HepG2 (cell line): ENCODE data around the gene GSG1.

Experiments
- ASH2L ChIP-seq: fragments of 300-600, 200-600 bp; sonication (generic); IDR thresholded peaks from 2 replicates; pipeline ENCODE4 v1.7.0; 2017; ENCODE audit warnings: low read depth, mild to moderate bottlenecking, moderate library complexity, mixed read lengths, low read length; ENCODE audit not compliant: insufficient read length
- FOXM1 ChIP-seq: sonication (generic); formaldehyde crosslinking; IDR thresholded peaks from 2 replicates; pipeline ENCODE4 v1.5.0; 2020; ENCODE audit warnings: missing genetic modification reagents
- GTF2F1 ChIP-seq: fragments of 150-350 bp; IDR thresholded peaks from 2 replicates; pipeline ENCODE4 v1.6.1; 2014; ENCODE audit warnings: low read length
- KDM1A ChIP-seq: IDR thresholded peaks from 2 replicates; pipeline ENCODE4 v1.6.1; 2016; ENCODE audit warnings: missing compliant biosample characterization
- SIN3A ChIP-seq: IDR thresholded peaks from 2 replicates; pipeline ENCODE4 v1.6.1; 2011; ENCODE audit warnings: low read depth, mild to moderate bottlenecking, control low read depth, low read length, borderline replicate concordance
- SP140L ChIP-seq: sonication (generic); formaldehyde crosslinking; IDR thresholded peaks from 2 replicates; pipeline ENCODE4 v1.4.0; 2020; ENCODE audit warnings: missing genetic modification reagents, borderline replicate concordance
- TBP ChIP-seq: sonication (generic); formaldehyde crosslinking; IDR thresholded peaks from 2 replicates; pipeline ENCODE4 v1.5.0; 2020; ENCODE audit warnings: missing genetic modification reagents
- TBX3 ChIP-seq: fragments of 450-650 bp; IDR thresholded peaks from 2 replicates; pipeline ENCODE4 v1.6.1; 2017; ENCODE audit warnings: antibody characterized with exemption, mild to moderate bottlenecking, inconsistent platforms, borderline replicate concordance
- ZNF431 ChIP-seq: sonication (generic); formaldehyde crosslinking; IDR thresholded peaks from 2 replicates; pipeline ENCODE4 v1.9.0; 2022; ENCODE audit warnings: missing genetic modification reagents, low read depth, mild to moderate bottlenecking, borderline replicate concordance
- ZNF468 ChIP-seq: sonication (generic); formaldehyde crosslinking; IDR thresholded peaks from 2 replicates; pipeline ENCODE4 v1.8.0; 2022; ENCODE audit warnings: mild to moderate bottlenecking, moderate library complexity, missing genetic modification reagents
- ZSCAN21 ChIP-seq: sonication (generic); formaldehyde crosslinking; IDR thresholded peaks from 2 replicates; pipeline ENCODE4 v1.8.0; 2022; ENCODE audit warnings: mild to moderate bottlenecking, missing genetic modification reagents, moderate library complexity, borderline replicate concordance
- TF ChIP-seq, protein P1 (sequence below): sonication (generic); formaldehyde crosslinking; IDR thresholded peaks from 2 replicates; pipeline ENCODE4 v1.5.0; 2020; ENCODE audit warnings: mild to moderate bottlenecking, missing genetic modification reagents, moderate library complexity

DNA sequence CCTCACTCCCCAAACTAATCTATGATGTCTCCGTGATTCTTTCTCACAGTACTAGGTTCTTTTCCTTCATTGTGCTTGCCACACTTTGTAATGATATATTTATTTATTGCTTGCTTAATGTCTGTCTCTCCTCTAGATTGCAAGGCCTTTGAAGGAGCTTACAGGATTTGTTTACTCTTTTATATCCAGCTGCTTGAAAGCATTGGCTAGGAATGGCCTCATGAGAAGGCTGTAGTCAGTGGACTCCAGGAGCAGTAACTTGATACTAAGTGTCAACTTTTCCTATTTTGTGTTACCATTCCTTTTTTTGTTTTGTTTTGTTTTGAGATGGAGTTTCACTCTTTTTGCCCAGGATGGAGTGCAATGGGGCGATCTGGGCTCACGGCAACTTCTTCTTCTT is 66.6 kb downstream of the GSG1 start:
- TF ChIP-seq FOXM1 (no peak), ZNF431 (CRISPR knock-in tag) (no peak), TBP (CRISPR knock-in tag) (no peak), GTF2F1 (no peak), KDM1A (no peak), TBX3 (no peak), ASH2L (no peak), ZSCAN21 (CRISPR knock-in tag) (no peak), ZNF468 (no peak), SIN3A (no peak), SP140L (CRISPR knock-in tag) (no peak)
- TF ChIP-seq, protein P1, sequence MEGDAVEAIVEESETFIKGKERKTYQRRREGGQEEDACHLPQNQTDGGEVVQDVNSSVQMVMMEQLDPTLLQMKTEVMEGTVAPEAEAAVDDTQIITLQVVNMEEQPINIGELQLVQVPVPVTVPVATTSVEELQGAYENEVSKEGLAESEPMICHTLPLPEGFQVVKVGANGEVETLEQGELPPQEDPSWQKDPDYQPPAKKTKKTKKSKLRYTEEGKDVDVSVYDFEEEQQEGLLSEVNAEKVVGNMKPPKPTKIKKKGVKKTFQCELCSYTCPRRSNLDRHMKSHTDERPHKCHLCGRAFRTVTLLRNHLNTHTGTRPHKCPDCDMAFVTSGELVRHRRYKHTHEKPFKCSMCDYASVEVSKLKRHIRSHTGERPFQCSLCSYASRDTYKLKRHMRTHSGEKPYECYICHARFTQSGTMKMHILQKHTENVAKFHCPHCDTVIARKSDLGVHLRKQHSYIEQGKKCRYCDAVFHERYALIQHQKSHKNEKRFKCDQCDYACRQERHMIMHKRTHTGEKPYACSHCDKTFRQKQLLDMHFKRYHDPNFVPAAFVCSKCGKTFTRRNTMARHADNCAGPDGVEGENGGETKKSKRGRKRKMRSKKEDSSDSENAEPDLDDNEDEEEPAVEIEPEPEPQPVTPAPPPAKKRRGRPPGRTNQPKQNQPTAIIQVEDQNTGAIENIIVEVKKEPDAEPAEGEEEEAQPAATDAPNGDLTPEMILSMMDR (CRISPR knock-in tag), result no peak
